GM21737 (cell line): ENCODE measurements around the gene WDR35.
"Not testable (repeated sequence)": the region's sequence is repeated elsewhere in the genome, so short reads cannot be mapped to it uniquely, and the experiment has no call there.

Experiments
- ATAC-seq: cut with Tn5 transposase; IDR thresholded peaks from one replicate; pipeline ENCODE4 v1.9.1; 2021; ENCODE audit warnings: mild to moderate bottlenecking, moderate library complexity; ENCODE audit not compliant: unreplicated experiment

The WDR35 gene

GRCh38 chr2:19895535-19895934 is 94.4 kb downstream of the WDR35 start:
- ATAC-seq: no peak

DNA sequence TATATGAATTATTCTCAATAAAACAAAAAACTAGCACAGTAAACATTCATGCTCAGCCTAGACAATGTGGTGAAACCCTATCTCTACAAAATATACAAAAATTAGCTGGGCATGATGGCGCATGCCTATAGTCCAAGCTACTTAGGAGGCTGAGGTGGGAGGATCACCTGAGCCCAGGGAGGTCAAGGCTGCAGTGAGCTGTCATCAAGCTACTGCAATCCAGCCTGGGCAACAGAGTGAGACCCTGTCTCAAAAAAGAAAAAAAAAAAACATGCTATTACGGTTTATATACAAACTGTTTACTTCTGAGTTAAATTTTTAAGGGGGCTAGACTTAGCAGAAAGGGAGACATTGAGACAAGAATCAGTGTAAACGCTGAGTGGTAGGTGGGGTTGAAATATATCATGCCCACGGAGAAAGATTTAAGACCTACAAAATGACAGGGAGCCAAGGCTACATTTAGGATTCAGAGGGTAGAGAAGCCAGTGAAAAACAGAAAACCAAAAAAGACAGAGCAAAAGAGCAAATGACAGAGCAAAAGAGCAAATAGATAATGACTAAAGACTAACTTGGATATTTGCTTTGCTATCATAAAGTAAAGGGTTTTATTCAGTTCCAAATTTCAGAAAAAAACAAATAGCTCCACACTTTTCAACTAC is 95.6 kb downstream of the WDR35 start:
- peak; percentile 11 for ATAC-seq

- peak; percentile 73 for ATAC-seq
Measured at GRCh38 chr2:19893520-19894133, 96.3 kb downstream of the WDR35 start.

GRCh38 chr2:19891971-19892370 is 97.9 kb downstream of the WDR35 start:
- not testable (repeated sequence) for ATAC-seq

DNA sequence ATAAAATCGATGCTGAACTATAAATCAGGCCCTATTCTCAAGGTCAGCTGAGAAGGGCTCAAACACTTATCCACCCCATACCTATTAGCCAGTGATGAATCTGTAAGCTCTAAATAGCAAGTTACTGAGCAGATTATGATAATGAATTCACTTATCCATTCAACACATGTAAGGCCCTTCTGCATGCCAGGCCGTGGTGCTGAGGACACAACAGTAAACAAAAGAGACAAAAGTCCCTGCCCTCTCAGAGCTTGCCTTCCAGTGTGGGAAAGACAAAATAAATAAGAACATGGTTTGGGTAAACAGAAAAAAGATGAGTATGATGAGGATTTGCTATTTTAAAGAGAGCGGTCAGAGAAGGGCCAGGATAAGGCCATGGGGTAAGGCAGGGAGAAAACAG is 99.8 kb downstream of the WDR35 start:
- ATAC-seq: no peak

- no peak for ATAC-seq
Measured at GRCh38 chr2:19888831-19889230, 101.1 kb downstream of the WDR35 start.

DNA sequence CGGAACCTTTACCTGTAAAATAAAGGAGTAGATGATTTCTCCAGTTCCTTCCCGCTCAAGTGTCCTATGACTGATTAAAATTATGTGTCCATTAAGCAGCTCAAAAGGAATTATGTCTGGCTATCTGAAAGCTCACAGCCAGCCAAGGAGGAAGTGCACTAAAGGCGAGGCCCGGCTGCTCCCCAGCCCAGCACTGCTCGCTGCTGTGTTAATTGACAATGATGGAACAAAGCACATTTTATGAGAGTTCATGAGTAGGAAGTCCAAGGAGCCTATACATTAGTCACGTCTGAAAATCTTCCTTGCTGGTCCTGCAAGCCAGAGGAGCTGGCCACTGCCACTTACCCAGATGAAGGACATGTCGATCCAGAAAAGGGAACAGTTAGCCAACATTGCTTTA is 102.4 kb downstream of the WDR35 start:
- ATAC-seq: no peak

GRCh38 chr2:19886261-19886660 is 103.6 kb downstream of the WDR35 start:
- ATAC-seq: no peak

GRCh38 chr2:19885791-19886190 is 104.1 kb downstream of the WDR35 start:
- no peak for ATAC-seq

DNA sequence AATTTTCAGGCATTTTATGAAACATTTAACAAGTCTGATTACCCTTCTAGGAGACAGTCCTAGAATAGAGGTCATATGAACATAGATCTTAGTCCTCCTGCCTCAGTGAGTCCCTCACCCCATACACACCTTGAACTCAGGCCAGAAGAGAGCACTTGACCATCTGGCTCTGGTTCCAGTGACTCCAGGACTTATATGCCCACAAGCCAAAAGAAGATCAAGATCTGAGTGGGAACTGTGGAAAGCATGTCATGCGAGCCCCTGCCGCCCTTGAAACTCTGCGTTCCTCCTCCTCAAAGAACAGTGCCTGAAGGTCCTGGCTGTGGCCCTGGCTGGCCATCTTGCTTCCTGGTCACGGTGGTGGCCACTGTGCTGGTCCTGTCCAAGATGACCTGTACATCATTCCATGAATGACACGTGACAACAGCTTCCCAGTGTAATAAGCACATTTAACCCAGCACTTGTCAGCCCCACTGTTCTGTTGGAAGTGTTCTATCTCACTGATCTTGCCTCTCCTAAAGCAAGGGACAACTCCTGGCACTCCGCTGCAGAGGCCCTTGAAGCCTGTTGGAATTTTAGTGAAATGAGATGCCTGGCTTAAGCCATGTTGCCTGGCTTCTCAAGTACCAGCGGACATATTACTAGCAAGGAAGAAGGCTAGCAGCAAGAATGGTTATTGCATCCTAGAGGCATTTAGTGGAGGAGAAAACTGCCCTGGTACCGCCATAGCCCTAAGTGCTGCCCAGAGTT is 105.8 kb downstream of the WDR35 start:
- ATAC-seq: no peak

DNA sequence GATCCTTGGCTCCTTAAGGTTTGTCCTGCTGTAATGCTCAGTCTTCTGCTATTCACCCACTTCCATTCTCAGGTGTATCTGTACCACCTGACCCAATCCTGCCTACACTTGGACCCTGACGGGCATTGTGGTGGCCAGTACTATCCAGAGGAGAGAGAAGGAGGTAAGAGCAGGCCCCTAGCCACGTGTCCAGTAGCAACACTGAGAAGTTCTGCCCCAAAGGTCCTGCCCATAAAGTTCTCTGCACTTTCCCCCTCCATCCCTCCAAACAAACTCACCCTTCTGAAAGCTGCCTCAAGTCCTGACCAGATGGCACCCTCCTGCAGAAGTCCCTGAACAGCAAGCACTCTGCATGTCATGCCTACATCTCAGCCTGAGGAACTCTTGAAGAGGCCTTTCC is 106.4 kb downstream of the WDR35 start:
- no peak for ATAC-seq

GRCh38 chr2:19882286-19882685 is 107.6 kb downstream of the WDR35 start:
- no peak for ATAC-seq

- no peak for ATAC-seq
Measured at GRCh38 chr2:19881908-19882265, 108.0 kb downstream of the WDR35 start.

GRCh38 chr2:19881221-19881907 is 108.5 kb downstream of the WDR35 start:
- ATAC-seq: no peak

DNA sequence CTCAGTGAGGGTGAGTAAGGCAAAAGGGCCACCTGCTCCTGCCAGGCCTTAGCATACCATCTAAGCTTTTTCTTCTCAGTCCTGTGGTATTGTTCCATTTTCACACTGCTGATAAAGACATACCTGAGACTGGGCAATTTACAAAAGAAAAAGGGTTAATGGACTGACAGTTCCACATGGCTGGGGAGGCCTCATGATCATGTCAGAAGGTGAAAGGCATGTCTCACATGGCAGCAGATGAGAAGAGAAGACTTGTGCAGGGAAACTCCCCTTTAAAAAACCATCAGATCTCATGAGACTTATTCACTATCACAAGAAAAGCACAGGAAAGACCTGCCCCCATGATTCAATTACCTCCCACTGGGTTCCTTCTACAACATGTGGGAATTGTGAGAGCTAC is 109.7 kb downstream of the WDR35 start:
- ATAC-seq: not testable (repeated sequence)

GRCh38 chr2:19879120-19879519 is 110.8 kb downstream of the WDR35 start:
- no peak for ATAC-seq

GRCh38 chr2:19878268-19879046 is 111.4 kb downstream of the WDR35 start:
- no peak for ATAC-seq

- ATAC-seq: no peak
Measured at GRCh38 chr2:19876751-19877150, 113.2 kb downstream of the WDR35 start.

DNA sequence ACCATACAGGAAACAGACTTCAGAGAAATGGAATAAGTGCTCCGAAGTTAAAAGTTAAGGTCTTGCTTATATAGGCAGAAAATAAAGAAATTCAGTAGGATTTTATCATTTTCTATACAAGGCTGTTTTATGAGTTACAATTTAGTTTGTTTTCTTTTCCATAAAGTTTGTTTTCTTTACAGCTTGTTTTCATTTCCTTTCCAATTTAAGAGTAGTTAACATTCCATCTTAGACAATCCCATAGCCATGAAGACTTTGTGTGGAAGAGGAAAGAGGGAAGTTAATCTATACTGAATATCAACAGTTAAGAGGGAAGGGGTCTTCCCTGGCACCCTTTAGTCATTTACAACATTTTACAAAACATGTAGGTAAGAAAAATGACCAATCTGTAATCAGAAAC is 114.6 kb downstream of the WDR35 start:
- no peak for ATAC-seq

GRCh38 chr2:19874726-19875125 is 115.2 kb downstream of the WDR35 start:
- ATAC-seq: no peak

DNA sequence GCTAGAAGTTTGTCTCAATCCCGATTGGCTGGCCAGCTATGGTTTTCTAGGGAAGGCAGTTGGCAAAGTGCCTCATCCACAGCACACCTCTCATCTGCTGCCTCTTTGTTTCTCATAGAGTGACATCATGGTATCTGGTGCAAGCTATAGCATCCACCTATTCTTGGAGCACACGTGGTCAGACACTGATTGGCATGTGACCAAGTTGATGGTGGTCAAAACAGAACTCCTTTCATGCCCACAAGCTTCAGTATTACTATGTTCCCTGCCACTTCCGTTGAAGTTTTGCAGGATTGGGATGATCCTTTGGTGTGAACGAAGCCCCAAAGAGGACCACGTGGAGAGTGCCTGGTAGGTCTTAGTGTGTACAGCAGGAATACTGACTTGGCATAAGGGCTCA is 116.9 kb downstream of the WDR35 start:
- no peak for ATAC-seq
